Fibroblast of lung (primary cell): ENCODE results near the gene NUP214. TPM values are rescaled to one million over a fixed set of nuclear protein-coding genes. Genes with fewer than 3 reads are reported as not detected.

Experiments
- DNase-seq, 2 donors: peaks; one replicate each; pipeline versions ENCODE4 v3.0.0 to v3.0.0-alpha.2; 2010; ENCODE audit warnings: low read depth in 2 of 2
- H2AFZ ChIP-seq: 2 replicates; pipeline ENCODE4 v1.5.1; 2012; ENCODE audit warnings: low read length, control low read depth, inconsistent platforms
- H3K27ac ChIP-seq: 2 replicates; pipeline ENCODE4 v1.5.1; 2011; ENCODE audit warnings: low read length, control low read depth; ENCODE audit not compliant: insufficient read depth
- H3K27me3 ChIP-seq: 2 replicates; pipeline ENCODE4 v1.5.1; 2011; ENCODE audit warnings: mild to moderate bottlenecking, low read length; ENCODE audit not compliant: control insufficient read depth, insufficient read depth
- H3K36me3 ChIP-seq: 2 replicates; pipeline ENCODE4 v1.5.1; 2011; ENCODE audit warnings: low read length; ENCODE audit not compliant: control insufficient read depth, insufficient read depth
- H3K4me1 ChIP-seq: 2 replicates; pipeline ENCODE4 v1.5.1; 2011; ENCODE audit warnings: low read length; ENCODE audit not compliant: control insufficient read depth, insufficient read depth; ENCODE audit errors: extremely low read depth
- H3K4me2 ChIP-seq: 2 replicates; pipeline ENCODE4 v1.5.1; 2011; ENCODE audit warnings: low read length, control low read depth; ENCODE audit not compliant: insufficient read depth; ENCODE audit errors: extremely low read depth
- H3K4me3 ChIP-seq, 4 experiments: fragments of 200-600 bp in 1 of 4; sonication (generic) in 1 of 4; replicated peaks in 1 of 4; 2 replicates each; pipeline ENCODE4 v1.5.1; 2011 to 2016; ENCODE audit warnings: low read length in 4 of 4, low read depth in 3 of 4, mild to moderate bottlenecking in 3 of 4, control low read depth in 2 of 4, inconsistent platforms in 1 of 4, mixed read lengths in 1 of 4; ENCODE audit not compliant: insufficient read depth in 1 of 4; ENCODE audit errors: control extremely low read depth in 1 of 4
- H3K79me2 ChIP-seq: 2 replicates; pipeline ENCODE4 v1.5.1; 2012; ENCODE audit warnings: mild to moderate bottlenecking, low read length, inconsistent platforms; ENCODE audit not compliant: control insufficient read depth, insufficient read depth
- H3K9ac ChIP-seq: 2 replicates; pipeline ENCODE4 v1.5.1; 2011; ENCODE audit warnings: mild to moderate bottlenecking, low read length, control low read depth; ENCODE audit not compliant: insufficient read depth
- H3K9me3 ChIP-seq: 2 replicates; pipeline ENCODE4 v1.5.1; 2012; ENCODE audit warnings: low read depth, low read length; ENCODE audit not compliant: control insufficient read depth, insufficient read depth
- H4K20me1 ChIP-seq: 2 replicates; pipeline ENCODE4 v1.5.1; 2011; ENCODE audit warnings: low read length; ENCODE audit not compliant: control insufficient read depth, insufficient read depth; ENCODE audit errors: extremely low read depth
- CTCF ChIP-seq, 2 donors: IDR thresholded peaks in 1 of 2; conservative IDR thresholded peaks in 1 of 2; 1 replicate in 1 of 2; 2 replicates in 1 of 2; pipeline ENCODE4 v1.5.1; 2011 to 2012; ENCODE audit warnings: low read length in 2 of 2, control low read depth in 1 of 2, inconsistent platforms in 1 of 2, low read depth in 1 of 2, mild to moderate bottlenecking in 1 of 2
- EZH2 ChIP-seq: IDR thresholded peaks from 2 replicates; pipeline ENCODE4 v1.5.1; 2012; ENCODE audit warnings: low read length, control low read depth, mild to moderate bottlenecking; ENCODE audit errors: missing control alignments
- polyA plus RNA-seq, 2 donors: library from polyadenylated mRNA; depleted of rRNA in 1 of 2; stranded (reverse) in 1 of 2; unstranded in 1 of 2; fragments of >200 nt; gene quantifications; 2 replicates each; pipeline ENCODE4 v1.2.1, GENCODE V29; 2011 to 2012; ENCODE audit warnings: missing spikeins in 1 of 2
- total RNA-seq: library from RNA; depleted of rRNA; stranded (reverse); fragments of >200 nt; gene quantifications from 2 replicates; pipeline ENCODE4 v1.2.1, GENCODE V29; 2014

NUP214 gene
- total and polyA plus RNA-seq, 2 donors (not counting 1 experiment from before 2014, with no cell fraction given): 5.0 to 12.2 TPM

- TF ChIP-seq CTCF (conservative IDR thresholded peaks at IDR 0.05 in 1 of 2, IDR thresholded peaks at IDR 0.05 in 1 of 2; ENCODE audit: low read depth in 1 of 2, low read length in 2 of 2) (no peak), EZH2 (no peak)
- H3K4me2 ChIP-seq: no peak overlapping the region
- no peaks in the 10 kb centered on the region for H3K79me2 ChIP-seq
- no peak overlapping the region for H3K27ac ChIP-seq
- H3K9ac ChIP-seq: no peak overlapping the region
- peaks cover 6% of the 10 kb centered on the region for H3K27me3 ChIP-seq
- H3K9me3 ChIP-seq: no peaks in the 10 kb centered on the region
- no peak for DNase-seq
- H3K4me3 ChIP-seq: no peak overlapping the region
- no peak overlapping the region for H2AFZ ChIP-seq
- H3K4me1 ChIP-seq: no peaks in the 10 kb centered on the region
- no peaks in the 10 kb centered on the region for H3K36me3 ChIP-seq
- H4K20me1 ChIP-seq: no peaks in the 10 kb centered on the region
These were observed 38.0 kb upstream of the NUP214 start for GRCh38 chr9:131087354-131087893.

GRCh38 chr9:131090025-131090787 lies 35.2 kb upstream of the NUP214 start:
- Histone ChIP-seq H3K9me3 (no peaks in the 10 kb centered on the region), H3K27ac (no peak overlapping the region), H2AFZ (no peak overlapping the region), H3K79me2 (no peaks in the 10 kb centered on the region), H3K27me3 (peaks cover 9% of the 10 kb centered on the region), H3K36me3 (no peaks in the 10 kb centered on the region), H3K4me1 (peaks cover 5% of the 10 kb centered on the region), H3K9ac (no peak overlapping the region), H3K4me3 (no peak overlapping the region), H3K4me2 (no peak overlapping the region), H4K20me1 (no peaks in the 10 kb centered on the region)
- TF ChIP-seq CTCF (conservative IDR thresholded peaks at IDR 0.05 in 1 of 2, IDR thresholded peaks at IDR 0.05 in 1 of 2; ENCODE audit: low read depth in 1 of 2, low read length in 2 of 2): no peak
- TF ChIP-seq EZH2: no peak
- DNase-seq: no peak

GRCh38 chr9:131091352-131091992 lies 33.9 kb upstream of the NUP214 start:
- Histone ChIP-seq H3K9ac (no peak overlapping the region), H3K9me3 (no peaks in the 10 kb centered on the region), H3K4me1 (peaks cover 5% of the 10 kb centered on the region), H3K4me2 (no peak overlapping the region), H4K20me1 (no peaks in the 10 kb centered on the region), H3K36me3 (no peaks in the 10 kb centered on the region), H3K27ac (no peak overlapping the region), H2AFZ (no peak overlapping the region), H3K79me2 (no peaks in the 10 kb centered on the region), H3K4me3 (no peak overlapping the region), H3K27me3 (peaks cover 20% of the 10 kb centered on the region)
- no peak for DNase-seq
- TF ChIP-seq CTCF (conservative IDR thresholded peaks at IDR 0.05 in 1 of 2, IDR thresholded peaks at IDR 0.05 in 1 of 2; ENCODE audit: low read depth in 1 of 2, low read length in 2 of 2) (no peak), EZH2 (no peak)
